GM12878 (cell line): ENCODE measurements around the gene ZNF423.

Experiments
- CBFB ChIP-seq: IDR thresholded peaks from 2 replicates; pipeline ENCODE4 v1.6.1; 2016; ENCODE audit warnings: antibody characterized with exemption, low read depth
- HCFC1 ChIP-seq: fragments of 150-350 bp; IDR thresholded peaks from 2 replicates; pipeline ENCODE4 v1.6.1; 2014; ENCODE audit warnings: low read length
- POLR2A ChIP-seq: IDR thresholded peaks from 2 replicates; pipeline ENCODE4 v1.6.1; 2011; ENCODE audit warnings: low read depth, mild to moderate bottlenecking, low read length

DNA sequence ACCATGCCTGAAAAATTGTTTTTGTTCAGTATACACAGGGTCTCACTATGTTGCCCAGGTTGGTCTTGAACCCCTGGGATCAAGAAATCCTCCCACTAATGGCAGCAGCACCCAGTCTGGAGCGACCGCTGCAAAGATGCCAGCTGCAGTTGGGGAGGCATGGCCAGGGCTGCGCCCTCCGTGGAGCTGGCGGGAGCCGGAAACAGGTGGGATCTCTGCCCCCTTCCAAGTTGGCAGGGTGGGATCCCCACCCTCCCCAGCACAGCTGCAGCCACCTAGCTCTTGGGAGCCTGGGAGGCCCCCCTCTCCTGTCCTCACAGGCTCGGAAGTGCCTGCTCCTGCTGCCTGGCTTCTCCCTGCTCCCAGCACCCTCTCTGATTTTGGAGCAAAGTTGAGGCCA is 176.8 kb downstream of the ZNF423 start:
- TF ChIP-seq POLR2A (no peak), HCFC1 (no peak), CBFB (no peak)
